Measurements from ENCODE around the gene TEX50. TPM values are rescaled to one million over a fixed set of nuclear protein-coding genes. Genes with fewer than 3 reads are reported as not detected.
"Not testable (repeated sequence)": the region's sequence is repeated elsewhere in the genome, so short reads cannot be mapped to it uniquely, and the experiment has no call there.

The TEX50 gene
- total RNA-seq, 1 experiment from 2014 or later = not detected

GRCh38 chr1:173663159-173663558 is 28.0 kb downstream of the TEX50 start:
- CTCF ChIA-PET = no interaction called here
- Mint-ChIP-seq H3K4me3 (ENCODE audit: unreplicated experiment) (no peak overlapping the region), H3K27ac (ENCODE audit: low read depth, unreplicated experiment) (no peak overlapping the region), H3K4me1 (ENCODE audit: insufficient read depth, unreplicated experiment) (peaks cover 15% of the 10 kb centered on the region), H3K27me3 (ENCODE audit: insufficient read depth, unreplicated experiment) (no peaks in the 10 kb centered on the region), H3K9me3 (ENCODE audit: unreplicated experiment) (peaks cover 12% of the 10 kb centered on the region), H3K36me3 (ENCODE audit: insufficient read depth, unreplicated experiment) (no peaks in the 10 kb centered on the region)
- intact Hi-C loops (cut with micrococcal nuclease) = no loop called here
- no peak for DNase-seq (ENCODE audit: unreplicated experiment)
- no TSS peak for BruUV-seq (replicated peaks)
- no peak for TF ChIP-seq CTCF (IDR thresholded peaks at IDR 0.05; ENCODE audit: unreplicated experiment)
- POLR2A ChIA-PET = interaction anchor here (0.6 to 5.5 kb wide), 2 partner anchors 14 to 51 kb away, joined by 3 to 28 read pairs; partner anchors contain the start of gene KLHL20

GRCh38 chr1:173666646-173667045 is 31.5 kb downstream of the TEX50 start:
- Mint-ChIP-seq H3K9me3 (ENCODE audit: unreplicated experiment) (peaks cover 8% of the 10 kb centered on the region), H3K27me3 (ENCODE audit: insufficient read depth, unreplicated experiment) (no peaks in the 10 kb centered on the region), H3K36me3 (ENCODE audit: insufficient read depth, unreplicated experiment) (no peaks in the 10 kb centered on the region), H3K4me3 (ENCODE audit: unreplicated experiment) (no peak overlapping the region), H3K4me1 (ENCODE audit: insufficient read depth, unreplicated experiment) (peaks cover 6% of the 10 kb centered on the region), H3K27ac (ENCODE audit: low read depth, unreplicated experiment) (no peak overlapping the region)
- peak; percentile 30 for DNase-seq (ENCODE audit: unreplicated experiment)
- POLR2A ChIA-PET = interaction anchor here (0.7 to 5.5 kb wide), 2 partner anchors 48 to 188 kb away, joined by 3 to 28 read pairs; partner anchors contain the start of gene KLHL20
- TF ChIP-seq CTCF (IDR thresholded peaks at IDR 0.05; ENCODE audit: unreplicated experiment) = no peak
- CTCF ChIA-PET = interaction anchor here (1.0 kb wide), 1 partner anchor 159 kb away, joined by 3 read pairs; no protein-coding TSS in a partner anchor
- no TSS peak for BruUV-seq (replicated peaks)
- intact Hi-C loops (cut with micrococcal nuclease) = no loop called here

- BruUV-seq (replicated peaks) = no TSS peak
- no peak for DNase-seq (ENCODE audit: unreplicated experiment)
- Mint-ChIP-seq H3K27me3 (ENCODE audit: insufficient read depth, unreplicated experiment) (no peaks in the 10 kb centered on the region), H3K27ac (ENCODE audit: low read depth, unreplicated experiment) (no peak within 1 kb of the TSS), H3K9me3 (ENCODE audit: unreplicated experiment) (no peaks in the 10 kb centered on the region), H3K4me3 (ENCODE audit: unreplicated experiment) (no peak within 1 kb of the TSS), H3K36me3 (ENCODE audit: insufficient read depth, unreplicated experiment) (no peaks in the 10 kb centered on the region), H3K4me1 (ENCODE audit: insufficient read depth, unreplicated experiment) (no peaks in the 10 kb centered on the region)
- CTCF ChIA-PET = no interaction called here
- no peak for TF ChIP-seq CTCF (IDR thresholded peaks at IDR 0.05; ENCODE audit: unreplicated experiment)
- POLR2A ChIA-PET = no interaction called here
- intact Hi-C loops (cut with micrococcal nuclease) = no loop called here
Measured at GRCh38 chr1:173669491-173669941, 34.4 kb downstream of the TEX50 start, which contains the start of gene ANKRD45. Gene ANKRD45, minus strand, starts transcription at chr1:173669851. Its CDS starts 10,433 bp downstream, at chr1:173659418.

GRCh38 chr1:173674496-173674895 is 39.4 kb downstream of the TEX50 start:
- H3K27me3 Mint-ChIP-seq (ENCODE audit: insufficient read depth, unreplicated experiment); intact Hi-C loops (cut with micrococcal nuclease); H3K36me3 Mint-ChIP-seq (ENCODE audit: insufficient read depth, unreplicated experiment); H3K27ac Mint-ChIP-seq (ENCODE audit: low read depth, unreplicated experiment); H3K4me3 Mint-ChIP-seq (ENCODE audit: unreplicated experiment); DNase-seq (ENCODE audit: unreplicated experiment); H3K4me1 Mint-ChIP-seq (ENCODE audit: insufficient read depth, unreplicated experiment); BruUV-seq (replicated peaks): not testable (repeated sequence)
- CTCF ChIA-PET = interaction anchor here (0.6 kb wide), 1 partner anchor 8 kb away, joined by 3 read pairs; no protein-coding TSS in a partner anchor
- POLR2A ChIA-PET = interaction anchor here (0.6 to 0.7 kb wide), 2 partner anchors 9 to 41 kb away, joined by 3 read pairs; no protein-coding TSS in a partner anchor
- peaks cover 12% of the 10 kb centered on the region for H3K9me3 Mint-ChIP-seq (ENCODE audit: unreplicated experiment)

- peaks cover 19% of the 10 kb centered on the region for H3K9me3 Mint-ChIP-seq (ENCODE audit: unreplicated experiment)
- H3K27ac Mint-ChIP-seq (ENCODE audit: low read depth, unreplicated experiment); H3K4me3 Mint-ChIP-seq (ENCODE audit: unreplicated experiment); BruUV-seq (replicated peaks); H3K4me1 Mint-ChIP-seq (ENCODE audit: insufficient read depth, unreplicated experiment); H3K36me3 Mint-ChIP-seq (ENCODE audit: insufficient read depth, unreplicated experiment); CTCF ChIA-PET; intact Hi-C loops (cut with micrococcal nuclease); POLR2A ChIA-PET; DNase-seq (ENCODE audit: unreplicated experiment); H3K27me3 Mint-ChIP-seq (ENCODE audit: insufficient read depth, unreplicated experiment): not testable (repeated sequence)
Measured at GRCh38 chr1:173680152-173680551, 45.0 kb downstream of the TEX50 start.

All from MCF 10A (cell line).